DND-41 (cell line): ENCODE data around the gene SOX5.

Experiments
- ATAC-seq: fragments of 200-7000 bp; cut with Tn5 transposase; 3 replicates; pipeline ENCODE4 v1.9.1; 2021; ENCODE audit warnings: low read depth; ENCODE audit not compliant: insufficient read depth
- DNase-seq: peaks from one replicate; pipeline ENCODE4 v3.0.0-alpha.2; 2020
- H2AFZ ChIP-seq: 2 replicates; pipeline ENCODE4 v1.6.0; 2012; ENCODE audit warnings: low read depth, low read length
- H3K27ac ChIP-seq: 2 replicates; pipeline ENCODE4 v1.5.1; 2012; ENCODE audit warnings: low read length, inconsistent platforms
- H3K27me3 ChIP-seq: fragments of 200-600 bp; sonication (generic); 2 replicates; pipeline ENCODE4 v1.6.0; 2012; ENCODE audit warnings: low read length, mild to moderate bottlenecking, inconsistent platforms; ENCODE audit not compliant: insufficient read depth, poor library complexity
- H3K36me3 ChIP-seq: 2 replicates; pipeline ENCODE4 v1.5.1; 2012; ENCODE audit warnings: low read length, inconsistent platforms; ENCODE audit not compliant: insufficient read depth
- H3K4me1 ChIP-seq: 2 replicates; pipeline ENCODE4 v1.5.1; 2012; ENCODE audit warnings: mild to moderate bottlenecking, low read length; ENCODE audit not compliant: insufficient read depth
- H3K4me2 ChIP-seq: 2 replicates; pipeline ENCODE4 v1.6.0; 2012; ENCODE audit warnings: mild to moderate bottlenecking, moderate library complexity, low read length, inconsistent platforms; ENCODE audit not compliant: insufficient read depth
- H3K4me3 ChIP-seq, 2 experiments: fragments of 200-600 bp in 1 of 2; shearing (Covaris generic) in 1 of 2; 2 replicates each; pipeline ENCODE4 v1.5.1; 2012 to 2016; ENCODE audit warnings: inconsistent platforms in 2 of 2, low read length in 2 of 2, mild to moderate bottlenecking in 2 of 2, low read depth in 1 of 2, moderate library complexity in 1 of 2
- H3K79me2 ChIP-seq: 2 replicates; pipeline ENCODE4 v1.6.0; 2012; ENCODE audit warnings: low read length, inconsistent platforms; ENCODE audit not compliant: insufficient read depth
- H3K9ac ChIP-seq: 2 replicates; pipeline ENCODE4 v1.6.0; 2012; ENCODE audit warnings: low read depth, mild to moderate bottlenecking, inconsistent platforms, low read length, moderate library complexity
- H3K9me3 ChIP-seq: 2 replicates; pipeline ENCODE4 v1.5.1; 2012; ENCODE audit warnings: low read length, moderate library complexity, mild to moderate bottlenecking, inconsistent platforms; ENCODE audit not compliant: insufficient read depth, severe bottlenecking
- H4K20me1 ChIP-seq: 2 replicates; pipeline ENCODE4 v1.6.0; 2012; ENCODE audit warnings: low read length; ENCODE audit not compliant: insufficient read depth
- CTCF ChIP-seq: IDR thresholded peaks from 2 replicates; pipeline ENCODE4 v1.5.1; 2012; ENCODE audit warnings: borderline replicate concordance, low read length, moderate library complexity, mild to moderate bottlenecking; ENCODE audit not compliant: poor library complexity, severe bottlenecking; ENCODE audit errors: extremely low read depth
- EZH2 ChIP-seq: IDR thresholded peaks from 3 replicates; pipeline ENCODE4 v1.6.1; 2012; ENCODE audit warnings: borderline replicate concordance, low read depth, mild to moderate bottlenecking, moderate library complexity, low read length, inconsistent platforms; ENCODE audit not compliant: severe bottlenecking

The SOX5 gene

DNA sequence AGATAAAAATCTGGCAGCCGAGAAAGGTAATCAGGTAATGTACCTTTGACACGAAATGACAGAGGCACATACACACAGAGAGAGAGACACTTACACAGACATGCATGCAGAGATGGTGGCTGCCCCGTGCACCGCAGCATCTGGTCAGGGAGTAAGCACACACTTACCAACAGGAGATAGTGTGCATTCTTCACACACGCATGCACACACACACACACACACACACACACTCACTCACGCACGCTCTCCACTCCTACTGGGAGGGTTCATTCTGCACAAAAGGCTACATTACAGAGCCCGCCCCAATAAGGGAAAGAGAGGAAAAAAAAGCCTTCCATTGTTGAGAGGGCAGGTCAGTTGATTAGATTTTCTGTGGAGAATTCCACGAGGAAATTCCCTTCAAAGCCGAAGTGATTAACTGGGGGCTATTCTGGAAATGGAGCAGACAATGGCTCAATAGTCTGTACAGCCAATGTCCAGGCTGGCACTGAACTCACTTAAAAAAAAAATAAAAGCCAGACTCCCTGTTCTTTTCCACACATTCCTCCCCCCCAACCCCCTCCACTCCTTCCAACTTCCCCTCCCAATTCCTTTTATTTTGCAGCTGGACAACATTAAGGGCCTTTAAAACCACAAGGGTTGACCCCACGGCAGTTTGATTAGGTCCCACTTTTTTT lies 1.4 kb upstream of the SOX5 start:
- TF ChIP-seq CTCF (no peak), EZH2 (no peak)
- Histone ChIP-seq H2AFZ (no peak overlapping the region), H3K36me3 (no peaks in the 10 kb centered on the region), H3K9me3 (no peaks in the 10 kb centered on the region), H3K4me2 (no peak overlapping the region), H3K79me2 (no peaks in the 10 kb centered on the region), H3K27ac (no peak overlapping the region), H4K20me1 (no peaks in the 10 kb centered on the region), H3K27me3 (no peaks in the 10 kb centered on the region), H3K9ac (no peak overlapping the region), H3K4me3 (no peak overlapping the region), H3K4me1 (no peaks in the 10 kb centered on the region)
- no peak for ATAC-seq
- no peak for DNase-seq

DNA sequence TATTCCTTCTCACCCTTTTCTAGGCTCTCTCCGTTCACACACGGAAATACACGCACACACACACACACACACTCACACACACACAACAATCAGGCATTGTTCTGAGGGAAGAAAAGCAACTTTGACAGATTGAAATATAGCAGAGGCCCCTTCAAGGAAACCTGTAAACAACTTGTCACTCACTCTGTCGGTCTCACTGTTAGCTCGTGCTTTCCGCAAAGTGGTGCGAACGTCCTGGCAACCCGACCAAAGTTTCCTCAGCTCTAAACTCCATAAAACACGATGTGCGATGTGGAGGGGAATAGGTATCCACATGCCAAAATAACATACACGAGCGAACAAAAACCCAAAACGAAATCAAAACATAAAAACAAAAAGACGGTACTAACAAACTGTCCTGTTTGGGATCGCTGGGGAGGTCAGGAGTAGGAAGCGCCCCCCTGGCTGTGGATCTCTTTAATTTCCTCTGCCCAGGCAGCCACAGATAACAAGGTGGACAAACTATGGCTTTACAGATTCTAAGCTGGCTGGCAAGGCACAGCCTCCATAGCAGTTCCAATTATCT lies 822 bp upstream of the SOX5 start:
- no peaks in the 10 kb centered on the region for H3K9me3 ChIP-seq
- H3K27ac ChIP-seq: no peak overlapping the region
- no peaks in the 10 kb centered on the region for H3K79me2 ChIP-seq
- H3K9ac ChIP-seq: no peak overlapping the region
- H3K4me3 ChIP-seq: no peak overlapping the region
- TF ChIP-seq CTCF (no peak), EZH2 (no peak)
- no peak for DNase-seq
- H3K4me1 ChIP-seq: no peaks in the 10 kb centered on the region
- no peak overlapping the region for H2AFZ ChIP-seq
- no peak overlapping the region for H3K4me2 ChIP-seq
- H3K36me3 ChIP-seq: no peaks in the 10 kb centered on the region
- no peaks in the 10 kb centered on the region for H4K20me1 ChIP-seq
- no peaks in the 10 kb centered on the region for H3K27me3 ChIP-seq
- ATAC-seq: no peak

DNA sequence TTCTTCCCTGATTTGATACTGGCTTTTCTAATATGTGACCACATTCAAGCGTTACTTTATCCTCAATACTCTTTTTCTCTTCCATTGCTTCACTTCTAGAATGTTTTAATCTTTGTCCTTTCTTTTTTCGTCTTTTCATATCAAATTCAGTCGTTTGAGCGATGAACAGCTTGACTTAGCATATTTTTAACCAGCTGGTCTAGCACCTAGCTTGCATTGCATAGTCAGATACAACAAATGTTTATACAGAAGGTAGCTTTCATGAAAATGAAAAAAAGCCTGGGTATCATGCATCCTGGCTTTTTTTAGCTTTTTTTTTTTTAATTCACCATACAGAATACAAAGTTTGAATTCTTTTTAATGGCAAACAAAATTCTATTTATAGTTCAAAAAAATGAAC lies 1.2 kb downstream of the SOX5 start:
- Histone ChIP-seq H3K4me1 (no peaks in the 10 kb centered on the region), H3K27me3 (no peaks in the 10 kb centered on the region), H2AFZ (no peak overlapping the region), H3K9me3 (no peaks in the 10 kb centered on the region), H3K36me3 (no peaks in the 10 kb centered on the region), H3K4me3 (no peak overlapping the region), H3K27ac (no peak overlapping the region), H4K20me1 (no peaks in the 10 kb centered on the region), H3K4me2 (no peak overlapping the region), H3K79me2 (no peaks in the 10 kb centered on the region), H3K9ac (no peak overlapping the region)
- no peak for TF ChIP-seq EZH2
- TF ChIP-seq CTCF: no peak
- ATAC-seq (no peak), DNase-seq (no peak)

- Histone ChIP-seq H3K27me3 (no peaks in the 10 kb centered on the region), H3K4me1 (no peaks in the 10 kb centered on the region), H4K20me1 (no peaks in the 10 kb centered on the region), H3K9ac (no peak overlapping the region), H3K79me2 (no peaks in the 10 kb centered on the region), H3K27ac (no peak overlapping the region), H2AFZ (no peak overlapping the region), H3K4me3 (no peak overlapping the region), H3K36me3 (no peaks in the 10 kb centered on the region), H3K4me2 (no peak overlapping the region), H3K9me3 (no peaks in the 10 kb centered on the region)
- ATAC-seq (no peak), DNase-seq (no peak)
- TF ChIP-seq CTCF: no peak
- no peak for TF ChIP-seq EZH2
Measured at GRCh38 chr12:23947395-23947794, 2.1 kb downstream of the SOX5 start.
